NOMO-1 treated with DMSO at 0.1 percent for 48 hours (cell line): Measurements from ENCODE around the gene PDE3A.
"Not testable (repeated sequence)": the region's sequence is repeated elsewhere in the genome, so short reads cannot be mapped to it uniquely, and the experiment has no call there.

Source experiments
- DNase-seq: peaks from one replicate; lab custom pipeline; 2025; ENCODE audit not compliant: unreplicated experiment; lab: John Stamatoyannopoulos, UW

Gene PDE3A

GRCh38 chr12:20596061-20596460 lies 227.7 kb downstream of the PDE3A start:
- DNase-seq, result no peak

GRCh38 chr12:20599757-20600156 lies 231.4 kb downstream of the PDE3A start:
- DNase-seq, result no peak

GRCh38 chr12:20601668-20602280 lies 233.4 kb downstream of the PDE3A start:
- DNase-seq, result peak; percentile 9

- no peak for DNase-seq
These were observed 234.5 kb downstream of the PDE3A start for GRCh38 chr12:20602641-20603391.

- DNase-seq, result no peak
These were observed 236.2 kb downstream of the PDE3A start for GRCh38 chr12:20604408-20605067.

- DNase-seq, result not testable (repeated sequence)
These were observed 246.7 kb downstream of the PDE3A start for GRCh38 chr12:20615020-20615419.

- no peak for DNase-seq
These were observed 247.8 kb downstream of the PDE3A start for GRCh38 chr12:20616093-20616492.

GRCh38 chr12:20620261-20620660 lies 251.9 kb downstream of the PDE3A start:
- no peak for DNase-seq

- DNase-seq, result no peak
These were observed 256.4 kb downstream of the PDE3A start for GRCh38 chr12:20624718-20625117.

GRCh38 chr12:20625531-20625930 lies 257.2 kb downstream of the PDE3A start:
- DNase-seq, result no peak

- DNase-seq, result peak; percentile 79
These were observed 258.8 kb downstream of the PDE3A start for GRCh38 chr12:20627001-20627588.

- DNase-seq, result peak; percentile 74
These were observed 260.0 kb downstream of the PDE3A start for GRCh38 chr12:20628226-20628787.

- no peak for DNase-seq
These were observed 260.7 kb downstream of the PDE3A start for GRCh38 chr12:20628999-20629398.

GRCh38 chr12:20629414-20630156 lies 261.2 kb downstream of the PDE3A start:
- peak; percentile 33 for DNase-seq

- no peak for DNase-seq
These were observed 263.4 kb downstream of the PDE3A start for GRCh38 chr12:20631711-20632110.

GRCh38 chr12:20641106-20641505 lies 272.8 kb downstream of the PDE3A start:
- no peak for DNase-seq

GRCh38 chr12:20643822-20644221 lies 275.5 kb downstream of the PDE3A start:
- DNase-seq, result no peak

- DNase-seq, result peak; percentile 11
These were observed 278.0 kb downstream of the PDE3A start for GRCh38 chr12:20646239-20646827.

- no peak for DNase-seq
These were observed 285.5 kb downstream of the PDE3A start for GRCh38 chr12:20653871-20654270.

- no peak for DNase-seq
These were observed 288.3 kb downstream of the PDE3A start for GRCh38 chr12:20656600-20656999.
